Measurements from ENCODE around the gene TMEM72.

Gene TMEM72

GRCh38 chr10:44956717-44957706 is 45.9 kb downstream of the TMEM72 start:
- DNase-seq = no peak

GRCh38 chr10:44958196-44958897 is 47.2 kb downstream of the TMEM72 start:
- DNase-seq = no peak

- no peak for DNase-seq
Observed at GRCh38 chr10:44958898-44959246, 47.7 kb downstream of the TMEM72 start.

- DNase-seq = peak; percentile 32
Observed at GRCh38 chr10:44959247-44960087, 48.3 kb downstream of the TMEM72 start, which contains the start of gene RASSF4. RASSF4 (plus strand) TSS chr10:44959802; CDS start chr10:44970203, 10,401 bp downstream.

GRCh38 chr10:44960088-44960460 is 48.9 kb downstream of the TMEM72 start:
- DNase-seq = no peak

- DNase-seq = no peak
Observed at GRCh38 chr10:44960482-44961229, 49.5 kb downstream of the TMEM72 start.

- DNase-seq = no peak
Observed at GRCh38 chr10:44961230-44961571, 50.1 kb downstream of the TMEM72 start.

- no peak for DNase-seq
Observed at GRCh38 chr10:44961931-44962750, 51.0 kb downstream of the TMEM72 start.

- peak; percentile 79 for DNase-seq
Observed at GRCh38 chr10:44962870-44963738, 52.0 kb downstream of the TMEM72 start.

GRCh38 chr10:44963772-44964633 is 52.9 kb downstream of the TMEM72 start:
- DNase-seq = peak; percentile 33

- no peak for DNase-seq
Observed at GRCh38 chr10:44965104-44965503, 54.0 kb downstream of the TMEM72 start.

- DNase-seq = peak; percentile 3
Observed at GRCh38 chr10:44965651-44966097, 54.5 kb downstream of the TMEM72 start.

- DNase-seq = no peak
Observed at GRCh38 chr10:44966129-44966815, 55.1 kb downstream of the TMEM72 start.

- DNase-seq = no peak
Observed at GRCh38 chr10:44966816-44967509, 55.8 kb downstream of the TMEM72 start.

- DNase-seq = no peak
Observed at GRCh38 chr10:44967616-44968015, 56.5 kb downstream of the TMEM72 start.

- DNase-seq = no peak
Observed at GRCh38 chr10:44968091-44968490, 57.0 kb downstream of the TMEM72 start.

- no peak for DNase-seq
Observed at GRCh38 chr10:44968500-44969400, 57.6 kb downstream of the TMEM72 start.
